HG03442 (cell line): ENCODE results near the gene KATNB1.

Experiments used
- ATAC-seq: cut with Tn5 transposase; IDR thresholded peaks from one replicate; pipeline ENCODE4 v1.9.1; 2021; ENCODE audit warnings: mild to moderate bottlenecking, moderate library complexity; ENCODE audit not compliant: unreplicated experiment

KATNB1 gene

DNA sequence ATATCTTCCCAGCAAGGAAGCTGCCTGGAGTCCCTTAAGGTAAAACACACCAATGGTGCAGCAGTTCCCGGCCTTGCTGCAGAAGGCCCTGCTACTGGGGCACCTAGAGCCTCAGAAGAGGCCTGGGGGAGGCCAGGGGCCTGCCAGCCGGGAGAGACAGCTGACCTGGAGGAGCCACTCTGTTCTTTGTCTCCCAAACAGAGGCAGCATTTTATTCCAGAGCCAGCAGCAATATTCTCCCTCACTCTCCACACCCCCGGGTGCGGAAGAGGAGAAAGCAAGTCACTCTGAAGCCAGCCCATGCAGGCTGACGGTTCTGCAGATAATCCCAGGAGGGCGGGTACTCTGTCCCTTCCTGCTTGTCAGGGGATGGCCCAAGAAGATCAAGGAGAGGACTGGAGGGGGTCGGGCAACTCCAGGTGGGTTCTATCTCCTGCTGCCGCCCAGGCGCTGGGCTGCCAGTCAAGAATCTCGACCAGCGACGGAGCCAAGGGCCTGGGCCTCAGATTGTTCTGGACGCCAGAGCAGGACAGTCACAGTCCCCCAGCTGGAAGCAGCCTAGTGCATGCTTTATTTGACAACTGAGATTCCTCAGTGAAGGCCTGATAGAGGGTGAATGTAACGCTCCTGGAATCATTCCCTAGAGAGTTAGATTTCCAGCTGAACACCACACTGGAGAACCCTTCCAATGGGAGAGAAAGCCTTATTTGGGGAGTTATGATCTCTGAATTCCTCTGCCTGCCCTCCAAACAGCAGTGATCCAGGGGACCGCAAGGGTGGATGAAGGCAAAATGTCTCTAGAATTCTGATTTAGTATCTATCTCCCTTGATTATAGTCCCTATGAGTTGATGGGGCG, 67.8 kb downstream of the KATNB1 start:
- ATAC-seq = no peak

- ATAC-seq = no peak
Measured at GRCh38 chr16:57804111-57804837, 68.7 kb downstream of the KATNB1 start.

DNA sequence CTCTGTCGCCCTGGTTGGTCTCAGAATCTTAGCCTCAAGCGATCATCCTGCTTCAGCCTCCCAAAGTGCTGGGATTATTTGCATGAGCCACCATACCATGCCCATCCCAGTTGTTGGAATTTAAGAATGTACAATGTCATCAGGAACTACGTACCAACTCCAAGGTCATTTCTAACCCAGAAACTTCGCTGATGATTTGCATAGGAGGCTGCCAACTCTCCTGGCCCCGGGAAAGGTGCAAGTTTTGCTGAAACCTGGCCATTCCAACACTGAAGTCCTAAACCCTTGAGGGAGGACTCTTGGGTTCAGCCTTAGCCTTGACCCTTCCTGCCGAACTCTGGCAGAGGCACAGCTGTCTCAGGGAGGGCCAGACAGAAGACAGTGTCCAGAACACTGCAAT, 69.6 kb downstream of the KATNB1 start:
- no peak for ATAC-seq
